ENCODE results near the gene ATP8A2.
A peak's percentile ranks its signal among the peaks of the same experiment; 100 is the strongest.

ATP8A2 gene

DNA sequence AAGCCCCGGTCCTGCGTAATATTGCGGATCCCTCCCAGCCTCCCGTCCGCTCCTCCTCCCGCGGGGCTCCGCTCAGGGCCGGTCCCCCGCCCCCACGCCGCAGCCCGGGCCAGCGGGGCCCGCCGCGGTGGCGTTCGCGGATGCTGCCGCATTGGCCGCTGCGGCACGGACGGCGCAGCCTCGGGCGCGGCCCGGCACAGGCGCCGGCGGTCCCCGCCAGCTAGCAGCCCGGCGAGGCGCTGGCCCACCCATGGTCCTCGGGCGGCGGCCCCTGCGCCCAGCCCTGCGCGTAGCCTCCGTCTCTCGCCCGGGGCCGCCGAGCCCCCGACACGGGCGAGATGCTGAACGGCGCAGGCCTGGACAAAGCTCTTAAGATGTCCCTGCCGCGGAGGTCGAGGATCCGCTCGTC lies at the start of gene ATP8A2:
TSS of gene ATP8A2 (plus strand) at position 100 of the 409 bp plus-strand sequence. CDS start at position 339, 239 bp downstream.
- no peak for TF ChIP-seq CTCF (conservative IDR thresholded peaks at IDR 0.05; ENCODE audit: low read depth, low read length)
- H3K4me3 ChIP-seq (ENCODE audit: low read depth, low read length), result peak within 1 kb of the TSS; percentile 42
- DNase-seq (ENCODE audit: low read depth), result no peak

DNA sequence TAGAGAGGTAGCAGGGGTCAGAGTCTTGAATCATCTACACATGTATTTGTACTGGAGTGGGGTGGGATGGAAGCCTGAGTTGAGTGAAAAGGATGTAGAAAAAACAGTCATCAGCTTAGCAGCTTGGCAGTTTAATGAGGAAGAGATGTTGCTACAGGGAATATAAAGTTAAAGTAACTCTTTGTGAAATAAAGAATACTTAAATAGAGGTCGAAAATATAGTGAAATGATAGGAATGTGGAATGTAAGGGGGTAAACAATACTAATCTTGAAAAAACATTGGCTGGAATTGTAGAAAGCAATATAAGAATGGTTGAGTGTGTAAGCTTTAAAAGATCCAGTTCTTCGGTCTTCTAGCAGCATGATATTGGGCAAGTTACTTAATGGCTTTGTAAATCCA lies 47.7 kb upstream of the ATP8A2 start:
- peak; percentile 21 for DNase-seq (ENCODE audit: low read depth)
- no peak overlapping the region for H3K4me3 ChIP-seq (ENCODE audit: low read depth, low read length)
- TF ChIP-seq CTCF (conservative IDR thresholded peaks at IDR 0.05; ENCODE audit: low read depth, low read length), result no peak

DNA sequence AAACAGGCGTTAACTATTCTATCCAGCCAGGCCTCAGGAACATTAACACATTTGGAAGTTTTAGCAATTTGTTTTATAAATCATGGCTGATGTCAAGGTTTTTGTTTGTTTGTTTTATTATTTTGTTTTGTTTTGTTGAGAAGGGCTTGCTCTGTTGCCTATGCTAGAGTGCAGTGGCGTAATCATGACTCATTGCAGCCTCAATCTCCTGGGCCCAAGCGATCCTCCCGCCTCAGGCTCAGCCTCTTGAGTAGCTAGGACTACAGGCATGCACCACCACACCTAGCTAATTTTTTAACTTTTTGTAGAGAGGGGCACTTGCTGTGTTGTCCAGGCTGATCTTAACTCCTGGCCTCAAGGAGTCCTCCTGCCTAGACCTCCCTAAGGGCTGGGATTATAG lies 42.1 kb upstream of the ATP8A2 start:
- TF ChIP-seq CTCF (conservative IDR thresholded peaks at IDR 0.05; ENCODE audit: low read depth, low read length), result no peak
- peak; percentile 46 for DNase-seq (ENCODE audit: low read depth)
- no peak overlapping the region for H3K4me3 ChIP-seq (ENCODE audit: low read depth, low read length)

- H3K4me3 ChIP-seq (ENCODE audit: low read depth, low read length), result no peak overlapping the region
- DNase-seq (ENCODE audit: low read depth), result peak; percentile 76
- TF ChIP-seq CTCF (conservative IDR thresholded peaks at IDR 0.05; ENCODE audit: low read depth, low read length), result no peak
Observed at GRCh38 chr13:25330541-25330940, 41.2 kb upstream of the ATP8A2 start.

- DNase-seq (ENCODE audit: low read depth), result no peak
- no peak overlapping the region for H3K4me3 ChIP-seq (ENCODE audit: low read depth, low read length)
- no peak for TF ChIP-seq CTCF (conservative IDR thresholded peaks at IDR 0.05; ENCODE audit: low read depth, low read length)
Observed at GRCh38 chr13:25335856-25336255, 35.9 kb upstream of the ATP8A2 start.

- no peak for TF ChIP-seq CTCF (conservative IDR thresholded peaks at IDR 0.05; ENCODE audit: low read depth, low read length)
- no peak for DNase-seq (ENCODE audit: low read depth)
- no peak overlapping the region for H3K4me3 ChIP-seq (ENCODE audit: low read depth, low read length)
Observed at GRCh38 chr13:25345576-25345975, 26.2 kb upstream of the ATP8A2 start.

DNA sequence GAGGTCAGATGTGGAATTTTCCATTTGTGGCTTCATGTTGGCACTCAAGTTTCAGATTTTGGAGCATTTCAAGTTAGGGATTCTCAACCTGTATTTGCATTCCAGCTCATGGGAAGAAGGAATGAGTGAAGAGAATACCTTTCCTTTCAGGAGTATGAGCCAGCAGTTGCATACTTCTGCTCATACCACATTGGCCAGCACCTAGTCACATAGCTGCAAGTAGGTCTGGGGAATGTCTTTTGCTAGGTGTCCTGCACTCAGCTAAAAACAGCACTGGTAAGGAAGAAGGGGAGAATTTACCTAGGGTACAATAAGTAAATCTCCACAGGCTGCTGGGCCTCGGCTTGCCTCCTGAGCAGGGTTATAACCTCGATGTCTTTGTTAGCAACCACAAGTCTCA lies 24.6 kb upstream of the ATP8A2 start:
- DNase-seq (ENCODE audit: low read depth), result no peak
- no peak for TF ChIP-seq CTCF (conservative IDR thresholded peaks at IDR 0.05; ENCODE audit: low read depth, low read length)
- H3K4me3 ChIP-seq (ENCODE audit: low read depth, low read length), result no peak overlapping the region

All from choroid plexus epithelial cell (primary cell).